NCI-H748 (cell line): ENCODE results near the gene STN1.
A peak's percentile ranks its signal among the peaks of the same experiment; 100 is the strongest.

Source experiments
- DNase-seq: peaks from one replicate; lab custom pipeline; 2025; ENCODE audit not compliant: unreplicated experiment; lab: John Stamatoyannopoulos, UW

Gene STN1

GRCh38 chr10:103918053-103918846, at the start of gene STN1:
TSS of gene STN1 (minus strand) at chr10:103918184. CDS start at chr10:103917594, 590 bp downstream.
- peak; percentile 92 for DNase-seq

GRCh38 chr10:103967448-103968071, 49.6 kb upstream of the STN1 start:
- DNase-seq: peak; percentile 28

- DNase-seq: peak; percentile 86
These were observed 48.9 kb upstream of the STN1 start, which contains the start of gene SLK for GRCh38 chr10:103966671-103967447. TSS of gene SLK (plus strand) at chr10:103967140. CDS start at chr10:103967746, 606 bp downstream.

- DNase-seq: no peak
These were observed 42.1 kb upstream of the STN1 start for GRCh38 chr10:103960103-103960502.

GRCh38 chr10:103958996-103959395, 41.0 kb upstream of the STN1 start:
- DNase-seq: no peak

- no peak for DNase-seq
These were observed 36.6 kb upstream of the STN1 start for GRCh38 chr10:103954543-103954942.

GRCh38 chr10:103951942-103952341, 34.0 kb upstream of the STN1 start:
- no peak for DNase-seq

- DNase-seq: no peak
These were observed 33.2 kb upstream of the STN1 start for GRCh38 chr10:103951183-103951582.

GRCh38 chr10:103949728-103950127, 31.7 kb upstream of the STN1 start:
- no peak for DNase-seq

GRCh38 chr10:103947799-103948516, 30.0 kb upstream of the STN1 start:
- no peak for DNase-seq

- no peak for DNase-seq
These were observed 24.9 kb upstream of the STN1 start for GRCh38 chr10:103942866-103943265.

GRCh38 chr10:103941801-103942200, 23.8 kb upstream of the STN1 start:
- no peak for DNase-seq

GRCh38 chr10:103939522-103939921, 21.5 kb upstream of the STN1 start:
- DNase-seq: no peak

- no peak for DNase-seq
These were observed 18.0 kb upstream of the STN1 start for GRCh38 chr10:103936022-103936421.

GRCh38 chr10:103934308-103934707, 16.3 kb upstream of the STN1 start:
- no peak for DNase-seq

GRCh38 chr10:103933557-103934121, 15.7 kb upstream of the STN1 start:
- no peak for DNase-seq

GRCh38 chr10:103932971-103933370, 15.0 kb upstream of the STN1 start:
- no peak for DNase-seq

GRCh38 chr10:103932271-103932670, 14.3 kb upstream of the STN1 start:
- DNase-seq: no peak

- no peak for DNase-seq
These were observed 13.6 kb upstream of the STN1 start for GRCh38 chr10:103931603-103932002.

- no peak for DNase-seq
These were observed 12.9 kb upstream of the STN1 start for GRCh38 chr10:103930881-103931280.

GRCh38 chr10:103930449-103930848, 12.5 kb upstream of the STN1 start:
- DNase-seq: no peak
